NCI-H524 (cell line): ENCODE data around the gene CYSLTR2.

ENCODE experiments used
- DNase-seq, 2 experiments: peaks; one replicate each; lab custom pipeline; 2025; lab: John Stamatoyannopoulos, UW

Gene CYSLTR2

GRCh38 chr13:48653472-48653939 is at the start of gene CYSLTR2:
Gene CYSLTR2, plus strand, starts transcription at chr13:48653929. Its CDS starts 52,889 bp downstream, at chr13:48706818.
- peak; percentile 2 to 9 for DNase-seq

GRCh38 chr13:48615049-48615448 is 38.7 kb upstream of the CYSLTR2 start:
- DNase-seq, result no peak

- no peak for DNase-seq
These were observed 34.8 kb upstream of the CYSLTR2 start for GRCh38 chr13:48618937-48619336.

GRCh38 chr13:48621056-48621455 is 32.7 kb upstream of the CYSLTR2 start:
- DNase-seq, result no peak

- peak in 1 of 2 experiments; percentile 59 for DNase-seq
These were observed 29.7 kb upstream of the CYSLTR2 start for GRCh38 chr13:48624016-48624415.

- no peak for DNase-seq
These were observed 28.9 kb upstream of the CYSLTR2 start for GRCh38 chr13:48624858-48625257.

GRCh38 chr13:48625413-48626076 is 28.2 kb upstream of the CYSLTR2 start:
- no peak for DNase-seq

- DNase-seq, result no peak
These were observed 27.7 kb upstream of the CYSLTR2 start for GRCh38 chr13:48626077-48626449.

GRCh38 chr13:48626726-48627451 is 26.8 kb upstream of the CYSLTR2 start:
- DNase-seq, result no peak

- DNase-seq, result no peak
These were observed 24.5 kb upstream of the CYSLTR2 start for GRCh38 chr13:48629277-48629676.

- no peak for DNase-seq
These were observed 23.4 kb upstream of the CYSLTR2 start for GRCh38 chr13:48630291-48630690.

- DNase-seq, result no peak
These were observed 23.0 kb upstream of the CYSLTR2 start for GRCh38 chr13:48630773-48631172.

GRCh38 chr13:48631441-48631840 is 22.3 kb upstream of the CYSLTR2 start:
- DNase-seq, result no peak

- no peak for DNase-seq
These were observed 20.0 kb upstream of the CYSLTR2 start for GRCh38 chr13:48633700-48634099.

GRCh38 chr13:48634636-48635035 is 19.1 kb upstream of the CYSLTR2 start:
- no peak for DNase-seq

- DNase-seq, result no peak
These were observed 18.3 kb upstream of the CYSLTR2 start for GRCh38 chr13:48635478-48635877.

GRCh38 chr13:48636550-48636949 is 17.2 kb upstream of the CYSLTR2 start:
- DNase-seq, result no peak

GRCh38 chr13:48637601-48638000 is 16.1 kb upstream of the CYSLTR2 start:
- DNase-seq, result no peak

- no peak for DNase-seq
These were observed 13.0 kb upstream of the CYSLTR2 start for GRCh38 chr13:48640767-48641166.

- no peak for DNase-seq
These were observed 12.3 kb upstream of the CYSLTR2 start for GRCh38 chr13:48641404-48641803.

GRCh38 chr13:48642061-48642460 is 11.7 kb upstream of the CYSLTR2 start:
- no peak for DNase-seq

- DNase-seq, result no peak
These were observed 10.6 kb upstream of the CYSLTR2 start for GRCh38 chr13:48643159-48643558.

GRCh38 chr13:48644141-48644540 is 9.6 kb upstream of the CYSLTR2 start:
- no peak for DNase-seq

- peak; percentile 85 to 94 for DNase-seq
These were observed 8.8 kb upstream of the CYSLTR2 start for GRCh38 chr13:48644951-48645350.
